H1 (cell line): ENCODE measurements around the gene FRMD4A. TPM values are rescaled to one million over a fixed set of nuclear protein-coding genes. Genes with fewer than 3 reads are reported as not detected.

ENCODE experiments used
- CBX8 ChIP-seq: fragments of 300-800, 300-1000 bp; sonication (generic); IDR thresholded peaks from 2 replicates; pipeline ENCODE4 v1.7.1; 2016; ENCODE audit warnings: low read depth, low read length, borderline replicate concordance
- E2F6 ChIP-seq: IDR thresholded peaks from 2 replicates; pipeline ENCODE4 v1.6.1; 2012; ENCODE audit warnings: inconsistent platforms
- GTF2F1 ChIP-seq: IDR thresholded peaks from 2 replicates; pipeline ENCODE4 v1.6.1; 2012; ENCODE audit warnings: low read depth, low read length, improper control_type of control experiment, borderline replicate concordance
- HDAC6 ChIP-seq: IDR thresholded peaks from one replicate; pipeline ENCODE4 v1.7.1; 2012; ENCODE audit warnings: low read depth, mild to moderate bottlenecking, inconsistent platforms, low read length, moderate library complexity
- KDM5A ChIP-seq: fragments of 200-600 bp; IDR thresholded peaks from 2 replicates; pipeline ENCODE4 v1.7.1; 2012; ENCODE audit warnings: mild to moderate bottlenecking, low read length, inconsistent platforms, mixed read lengths
- NRF1 ChIP-seq: IDR thresholded peaks from 2 replicates; pipeline ENCODE4 v1.6.1; 2011; ENCODE audit warnings: mild to moderate bottlenecking, low read depth, low read length, improper control_type of control experiment
- SIN3A ChIP-seq, 2 experiments: IDR thresholded peaks in 1 of 2; conservative IDR thresholded peaks in 1 of 2; 2 replicates each; pipeline ENCODE4 v1.6.1; 2011 to 2012; ENCODE audit warnings: low read length in 2 of 2, improper control_type of control experiment in 1 of 2, low read depth in 1 of 2, mild to moderate bottlenecking in 1 of 2
- polyA plus RNA-seq, 7 experiments: library from polyadenylated mRNA; depleted of rRNA in 3 of 7; stranded (reverse) in 5 of 7; unstranded in 2 of 7; fragments of >200 nt in 5 of 7; fragments of 200-250 nt in 2 of 7; gene quantifications; 1 replicate in 5 of 7; 2 replicates in 1 of 7; 4 replicates in 1 of 7; pipeline versions ENCODE4 v1.2.1 to v1.2.3, GENCODE V29; 2011 to 2013; ENCODE audit warnings: missing spikeins in 2 of 7, mixed read lengths in 2 of 7
- total RNA-seq: library from RNA; stranded (reverse); fragmentation: NEBNext Ultra II Directional; extraction: Animal tissue kit (Norgen Biotek cat#: 25700); gene quantifications from 2 replicates; pipeline ENCODE4 v1.2.1, GENCODE V29; 2021

Gene FRMD4A
- total and polyA plus RNA-seq, 2 of the 8 experiments (the other 6 are each of a cell fraction or from before 2014, with no cell fraction given): 38.6 to 39.6 TPM

GRCh38 chr10:13686331-13686752 is 644.4 kb downstream of the FRMD4A start (continued):
- TF ChIP-seq CBX8 (no peak), SIN3A (conservative IDR thresholded peaks at IDR 0.05 in 1 of 2, IDR thresholded peaks at IDR 0.05 in 1 of 2; ENCODE audit: low read depth in 1 of 2, low read length in 2 of 2) (no peak), KDM5A (no peak), E2F6 (no peak), GTF2F1 (no peak), NRF1 (no peak), HDAC6 (no peak)
- TF ChIP-seq, all 59 proteins: peak for 0
